ENCODE data around the gene LRFN3.
"Not testable (repeated sequence)": the region's sequence is repeated elsewhere in the genome, so short reads cannot be mapped to it uniquely, and the experiment has no call there.

LRFN3 gene

GRCh38 chr19:35905178-35905727, 30.9 kb upstream of the LRFN3 start:
- no peak for DNase-seq

GRCh38 chr19:35907377-35907745, 28.8 kb upstream of the LRFN3 start:
- no peak for DNase-seq

GRCh38 chr19:35908010-35908441, 28.1 kb upstream of the LRFN3 start, which contains the start of gene TYROBP:
TSS of gene TYROBP (minus strand) at chr19:35908295. CDS start at chr19:35908228, 67 bp downstream.
- DNase-seq = no peak

- DNase-seq = no peak
Measured at GRCh38 chr19:35908973-35909683, 27.0 kb upstream of the LRFN3 start.

- no peak for DNase-seq
Measured at GRCh38 chr19:35909684-35910035, 26.5 kb upstream of the LRFN3 start.

GRCh38 chr19:35910355-35910754, 25.8 kb upstream of the LRFN3 start:
- DNase-seq = not testable (repeated sequence)

- no peak for DNase-seq
Measured at GRCh38 chr19:35911173-35911572, 25.0 kb upstream of the LRFN3 start.

GRCh38 chr19:35911790-35912189, 24.4 kb upstream of the LRFN3 start:
- DNase-seq = no peak

GRCh38 chr19:35913589-35913988, 22.6 kb upstream of the LRFN3 start:
- DNase-seq = no peak

GRCh38 chr19:35915443-35915842, 20.7 kb upstream of the LRFN3 start:
- DNase-seq = no peak

GRCh38 chr19:35919306-35919705, 16.9 kb upstream of the LRFN3 start:
- DNase-seq = no peak

- DNase-seq = no peak
Measured at GRCh38 chr19:35921012-35921411, 15.2 kb upstream of the LRFN3 start.

- no peak for DNase-seq
Measured at GRCh38 chr19:35925501-35925900, 10.7 kb upstream of the LRFN3 start.

- DNase-seq = no peak
Measured at GRCh38 chr19:35928507-35928906, 7.7 kb upstream of the LRFN3 start.

GRCh38 chr19:35929876-35930275, 6.3 kb upstream of the LRFN3 start:
- no peak for DNase-seq

- DNase-seq = peak; percentile 98
Measured at GRCh38 chr19:35931161-35931873, 4.9 kb upstream of the LRFN3 start.

GRCh38 chr19:35931874-35932202, 4.3 kb upstream of the LRFN3 start:
- no peak for DNase-seq

- no peak for DNase-seq
Measured at GRCh38 chr19:35932291-35932936, 3.8 kb upstream of the LRFN3 start.

GRCh38 chr19:35936738-35937268, 629 bp downstream of the LRFN3 start:
- DNase-seq = no peak

GRCh38 chr19:35937345-35938281, 1.4 kb downstream of the LRFN3 start:
- DNase-seq = no peak

GRCh38 chr19:35938282-35939224, 2.4 kb downstream of the LRFN3 start:
- DNase-seq = no peak

Data from NCI-H187 treated with DMSO at 0.1 percent for 48 hours (cell line).